OCI-LY3 (cell line): ENCODE data around the gene IRAK1.

Experiments used
- H2AFZ ChIP-seq: fragments of 200-600, 300-600 bp; shearing (Covaris generic); 2 replicates; pipeline ENCODE4 v1.6.0; 2014; ENCODE audit warnings: antibody characterized with exemption, low read depth, low read length
- H3K27ac ChIP-seq: fragments of 200-600, 300-600 bp; sonication (generic); 2 replicates; pipeline ENCODE4 v1.5.1; 2014; ENCODE audit warnings: mild to moderate bottlenecking, low read length, moderate library complexity, mixed read lengths
- H3K27me3 ChIP-seq: fragments of 200-600, 300-600 bp; sonication (generic); 2 replicates; pipeline ENCODE4 v1.6.1; 2014; ENCODE audit warnings: low read depth, low read length, mixed read lengths
- H3K36me3 ChIP-seq: fragments of 200-600, 300-600 bp; sonication (generic); replicated peaks from 2 replicates; pipeline ENCODE3; 2014; ENCODE audit warnings: low read depth, low read length, mixed read lengths
- H3K4me1 ChIP-seq: fragments of 300-600, 200-600 bp; sonication (generic); 2 replicates; pipeline ENCODE4 v1.6.1; 2014; ENCODE audit warnings: low read length, mixed read lengths
- H3K4me2 ChIP-seq: fragments of 200-600, 300-600 bp; sonication (generic); 2 replicates; pipeline ENCODE4 v1.6.1; 2014; ENCODE audit warnings: low read length, mixed read lengths
- H3K4me3 ChIP-seq: fragments of 300-600, 200-600 bp; sonication (generic); 2 replicates; pipeline ENCODE4 v1.5.1; 2014; ENCODE audit warnings: antibody characterized with exemption, mild to moderate bottlenecking, low read length, moderate library complexity
- H3K79me2 ChIP-seq: fragments of 300-600, 200-600 bp; shearing (Covaris generic); 2 replicates; pipeline ENCODE4 v1.6.1; 2014; ENCODE audit warnings: mild to moderate bottlenecking, low read length, mixed read lengths
- H3K9ac ChIP-seq: fragments of 300-600, 200-600 bp; shearing (Covaris generic); 2 replicates; pipeline ENCODE4 v1.6.0; 2014; ENCODE audit warnings: mild to moderate bottlenecking, low read length, moderate library complexity
- H3K9me3 ChIP-seq: fragments of 200-600, 300-600 bp; shearing (Covaris generic); 2 replicates; pipeline ENCODE4 v1.6.1; 2014; ENCODE audit warnings: low read length, mixed read lengths; ENCODE audit not compliant: insufficient read depth
- H4K20me1 ChIP-seq: fragments of 200-600, 300-600 bp; sonication (generic); 2 replicates; pipeline ENCODE4 v1.6.1; 2016; ENCODE audit warnings: low read length, mixed read lengths; ENCODE audit not compliant: insufficient read depth
- CTCF ChIP-seq: fragments of 200-600, 300-600 bp; sonication (generic); IDR thresholded peaks from 2 replicates; pipeline ENCODE4 v1.5.1; 2014; ENCODE audit warnings: antibody characterized with exemption, low read length, low read depth
- EZH2phosphoT487 ChIP-seq: fragments of 200-600 bp; shearing (Covaris generic); IDR thresholded peaks from 2 replicates; pipeline ENCODE4 v1.6.1; 2018; ENCODE audit warnings: antibody characterized with exemption, mixed run types, low read depth

Gene IRAK1

GRCh38 chrX:153971450-153972367 is 48.0 kb downstream of the IRAK1 start, which contains the start of gene HCFC1:
Gene HCFC1, minus strand, starts transcription at chrX:153971818. Its CDS starts 978 bp downstream, at chrX:153970840.
- Histone ChIP-seq H3K4me1 (peaks cover 39% of the 10 kb centered on the region), H3K9me3 (no peaks in the 10 kb centered on the region)
- no peak for TF ChIP-seq CTCF
- no peak for TF ChIP-seq EZH2phosphoT487

GRCh38 chrX:153971124-153971449 is 48.6 kb downstream of the IRAK1 start:
- no peaks in the 10 kb centered on the region for H3K9me3 ChIP-seq
- peak overlapping the region; percentile 100 for H3K9ac ChIP-seq
- TF ChIP-seq CTCF, result no peak
- TF ChIP-seq EZH2phosphoT487, result no peak
- peaks cover 39% of the 10 kb centered on the region for H4K20me1 ChIP-seq
- peaks cover 69% of the 10 kb centered on the region for H3K79me2 ChIP-seq
- no peak overlapping the region for H2AFZ ChIP-seq
- peaks cover 23% of the 10 kb centered on the region for H3K36me3 ChIP-seq
- no peaks in the 10 kb centered on the region for H3K27me3 ChIP-seq
- H3K4me1 ChIP-seq, result peaks cover 39% of the 10 kb centered on the region
- peak overlapping the region; percentile 98 for H3K4me2 ChIP-seq
- peak overlapping the region; percentile 98 for H3K27ac ChIP-seq
- H3K4me3 ChIP-seq, result peak overlapping the region; percentile 97

More at GRCh38 chrX:153971450-153972367, 48.0 kb downstream of the IRAK1 start, which contains the start of gene HCFC1:
- peak within 1 kb of the TSS; percentile 100 for H3K9ac ChIP-seq
- peak within 1 kb of the TSS; percentile 79; the same call in 1 of the 2 replicates for H2AFZ ChIP-seq
- H3K4me3 ChIP-seq, result peak within 1 kb of the TSS; percentile 97
- H3K27me3 ChIP-seq, result no peaks in the 10 kb centered on the region
- H3K79me2 ChIP-seq, result peaks cover 63% of the 10 kb centered on the region
- peak within 1 kb of the TSS; percentile 98 for H3K4me2 ChIP-seq
- H3K36me3 ChIP-seq, result peaks cover 23% of the 10 kb centered on the region
- H4K20me1 ChIP-seq, result peaks cover 32% of the 10 kb centered on the region
- H3K27ac ChIP-seq, result peak within 1 kb of the TSS; percentile 98

GRCh38 chrX:153970357-153971123 is 49.2 kb downstream of the IRAK1 start:
- H3K4me3 ChIP-seq, result peak overlapping the region; percentile 97
- peaks cover 39% of the 10 kb centered on the region for H3K4me1 ChIP-seq
- peaks cover 23% of the 10 kb centered on the region for H3K36me3 ChIP-seq
- peak overlapping the region; percentile 98 for H3K27ac ChIP-seq
- peak overlapping the region; percentile 98 for H3K4me2 ChIP-seq
- TF ChIP-seq CTCF (no peak), EZH2phosphoT487 (no peak)
- no peak overlapping the region for H2AFZ ChIP-seq
- H4K20me1 ChIP-seq, result peaks cover 44% of the 10 kb centered on the region
- no peaks in the 10 kb centered on the region for H3K27me3 ChIP-seq
- peaks cover 75% of the 10 kb centered on the region for H3K79me2 ChIP-seq
- peak overlapping the region; percentile 100 for H3K9ac ChIP-seq
- no peaks in the 10 kb centered on the region for H3K9me3 ChIP-seq

- peaks cover 39% of the 10 kb centered on the region for H3K4me1 ChIP-seq
- H3K27me3 ChIP-seq, result no peaks in the 10 kb centered on the region
- no peak for TF ChIP-seq EZH2phosphoT487
- no peak for TF ChIP-seq CTCF
- H3K36me3 ChIP-seq, result peaks cover 23% of the 10 kb centered on the region
- H3K9ac ChIP-seq, result peak overlapping the region; percentile 100
- no peak overlapping the region for H2AFZ ChIP-seq
- H4K20me1 ChIP-seq, result peaks cover 49% of the 10 kb centered on the region
- peak overlapping the region; percentile 98 for H3K27ac ChIP-seq
- peak overlapping the region; percentile 97 for H3K4me3 ChIP-seq
- H3K79me2 ChIP-seq, result peaks cover 81% of the 10 kb centered on the region
- peak overlapping the region; percentile 98 for H3K4me2 ChIP-seq
- no peaks in the 10 kb centered on the region for H3K9me3 ChIP-seq
Observed at GRCh38 chrX:153969904-153970356, 49.8 kb downstream of the IRAK1 start.
